A673 (cell line): ENCODE results near the gene OR4K15.

Source experiments
- EZH2 ChIP-seq: fragments of 200-600 bp; sonication (generic); IDR thresholded peaks from 2 replicates; pipeline ENCODE4 v1.6.1; 2017; ENCODE audit warnings: borderline replicate concordance, low read depth, mild to moderate bottlenecking, mixed read lengths, antibody characterized with exemption, low read length; ENCODE audit not compliant: poor library complexity, severe bottlenecking
- TF ChIP-seq, protein P1 (sequence below): fragments of 300-800, 200-600 bp; sonication (generic); conservative IDR thresholded peaks from 2 replicates; pipeline ENCODE4 v1.5.1; 2017; ENCODE audit warnings: low read depth, mild to moderate bottlenecking, antibody characterized with exemption, low read length, moderate library complexity, mixed read lengths

DNA sequence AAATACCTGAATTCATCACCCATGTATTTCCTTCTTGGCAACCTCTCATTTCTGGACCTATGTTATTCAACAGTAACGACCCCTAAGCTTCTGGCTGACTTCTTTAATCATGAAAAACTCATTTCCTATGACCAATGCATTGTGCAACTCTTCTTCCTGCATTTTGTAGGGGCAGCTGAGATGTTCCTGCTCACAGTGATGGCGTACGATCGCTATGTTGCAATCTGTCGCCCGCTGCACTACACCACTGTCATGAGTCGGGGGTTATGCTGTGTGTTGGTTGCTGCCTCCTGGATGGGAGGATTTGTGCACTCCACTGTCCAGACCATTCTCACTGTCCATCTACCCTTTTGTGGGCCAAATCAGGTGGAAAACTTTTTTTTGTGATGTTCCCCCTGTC lies 26.9 kb downstream of the OR4K15 start:
- TF ChIP-seq, protein P1, sequence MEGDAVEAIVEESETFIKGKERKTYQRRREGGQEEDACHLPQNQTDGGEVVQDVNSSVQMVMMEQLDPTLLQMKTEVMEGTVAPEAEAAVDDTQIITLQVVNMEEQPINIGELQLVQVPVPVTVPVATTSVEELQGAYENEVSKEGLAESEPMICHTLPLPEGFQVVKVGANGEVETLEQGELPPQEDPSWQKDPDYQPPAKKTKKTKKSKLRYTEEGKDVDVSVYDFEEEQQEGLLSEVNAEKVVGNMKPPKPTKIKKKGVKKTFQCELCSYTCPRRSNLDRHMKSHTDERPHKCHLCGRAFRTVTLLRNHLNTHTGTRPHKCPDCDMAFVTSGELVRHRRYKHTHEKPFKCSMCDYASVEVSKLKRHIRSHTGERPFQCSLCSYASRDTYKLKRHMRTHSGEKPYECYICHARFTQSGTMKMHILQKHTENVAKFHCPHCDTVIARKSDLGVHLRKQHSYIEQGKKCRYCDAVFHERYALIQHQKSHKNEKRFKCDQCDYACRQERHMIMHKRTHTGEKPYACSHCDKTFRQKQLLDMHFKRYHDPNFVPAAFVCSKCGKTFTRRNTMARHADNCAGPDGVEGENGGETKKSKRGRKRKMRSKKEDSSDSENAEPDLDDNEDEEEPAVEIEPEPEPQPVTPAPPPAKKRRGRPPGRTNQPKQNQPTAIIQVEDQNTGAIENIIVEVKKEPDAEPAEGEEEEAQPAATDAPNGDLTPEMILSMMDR: no peak
- no peak for TF ChIP-seq EZH2
